Loucy (cell line): ENCODE measurements around the gene CWC22.

ENCODE experiments used
- H2AFZ ChIP-seq: fragments of 200-600 bp; sonication (generic); 2 replicates; pipeline ENCODE4 v1.6.0; 2016; ENCODE audit warnings: antibody characterized with exemption, mild to moderate bottlenecking, low read length, moderate library complexity
- H3F3A ChIP-seq: fragments of 200-600 bp; 2 replicates; pipeline ENCODE4 v1.6.0; 2016; ENCODE audit warnings: antibody characterized with exemption, low read depth, mild to moderate bottlenecking
- H3K27me3 ChIP-seq: fragments of 200-600 bp; sonication (generic); 2 replicates; pipeline ENCODE4 v1.6.1; 2014; ENCODE audit warnings: low read length, mild to moderate bottlenecking; ENCODE audit not compliant: insufficient read depth, poor library complexity, severe bottlenecking
- H3K36me3 ChIP-seq: fragments of 200-600 bp; sonication (generic); 2 replicates; pipeline ENCODE4 v1.6.1; 2016; ENCODE audit warnings: low read length; ENCODE audit not compliant: insufficient read depth
- H3K4me1 ChIP-seq: fragments of 200-600 bp; sonication (generic); 2 replicates; pipeline ENCODE4 v1.5.1; 2014; ENCODE audit warnings: low read length, mild to moderate bottlenecking; ENCODE audit not compliant: insufficient read depth, poor library complexity, severe bottlenecking
- H3K4me2 ChIP-seq: fragments of 200-600 bp; sonication (generic); 2 replicates; pipeline ENCODE4 v1.6.0; 2014; ENCODE audit warnings: antibody characterized with exemption, low read length, low read depth, mild to moderate bottlenecking; ENCODE audit not compliant: poor library complexity, severe bottlenecking
- H3K4me3 ChIP-seq: fragments of 200-600 bp; sonication (generic); 2 replicates; pipeline ENCODE4 v1.5.1; 2014; ENCODE audit warnings: low read length, mild to moderate bottlenecking, mixed read lengths; ENCODE audit not compliant: poor library complexity, severe bottlenecking
- H3K79me2 ChIP-seq: fragments of 200-600 bp; sonication (generic); 2 replicates; pipeline ENCODE4 v1.6.1; 2014; ENCODE audit warnings: low read length; ENCODE audit not compliant: insufficient read depth
- H3K9ac ChIP-seq: fragments of 200-600 bp; sonication (generic); 2 replicates; pipeline ENCODE4 v1.6.0; 2014; ENCODE audit warnings: mild to moderate bottlenecking, low read depth, low read length, moderate library complexity; ENCODE audit not compliant: poor library complexity, severe bottlenecking
- H3K9me2 ChIP-seq: fragments of 200-600 bp; sonication (generic); replicated peaks from 2 replicates; pipeline ENCODE4 v1.6.1; 2016; ENCODE audit warnings: low read depth, low read length, mixed read lengths
- H3K9me3 ChIP-seq: fragments of 200-600 bp; sonication (generic); 2 replicates; pipeline ENCODE4 v1.6.1; 2014; ENCODE audit warnings: mild to moderate bottlenecking, antibody characterized with exemption, low read length, low read depth; ENCODE audit not compliant: insufficient read depth
- H4K20me1 ChIP-seq: fragments of 200-600 bp; sonication (generic); 2 replicates; pipeline ENCODE4 v1.6.0; 2014; ENCODE audit warnings: antibody characterized with exemption, low read length, mild to moderate bottlenecking; ENCODE audit not compliant: insufficient read depth, poor library complexity, severe bottlenecking
- EZH2phosphoT487 ChIP-seq: fragments of 200-600 bp; IDR thresholded peaks from 2 replicates; pipeline ENCODE4 v1.6.1; 2018; ENCODE audit warnings: antibody characterized with exemption, mild to moderate bottlenecking, moderate library complexity, borderline replicate concordance
- TF ChIP-seq, protein P1 (sequence below): fragments of 200-600 bp; sonication (generic); conservative IDR thresholded peaks from 2 replicates; pipeline ENCODE4 v1.5.1; 2014; ENCODE audit warnings: mild to moderate bottlenecking, antibody characterized with exemption, low read length

The CWC22 gene

DNA sequence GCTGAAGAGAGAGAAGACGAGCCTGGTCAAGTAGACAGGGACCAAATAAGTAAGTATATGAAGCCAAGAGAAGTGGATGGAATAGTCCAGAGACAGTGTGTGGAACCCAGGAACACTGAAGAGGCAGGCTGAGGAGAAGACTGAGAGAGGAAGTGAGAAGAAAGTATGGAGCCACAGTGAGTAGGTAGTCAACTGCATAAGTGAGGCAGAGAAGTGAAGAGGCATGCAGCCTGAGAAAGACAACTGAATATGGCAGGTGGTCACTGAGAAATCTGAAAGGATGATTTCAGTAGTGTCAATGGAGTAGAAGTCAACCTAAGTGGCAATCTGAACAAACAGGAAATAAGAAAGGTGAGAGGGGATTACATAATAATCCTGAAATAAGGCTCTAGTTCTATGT, 55.4 kb downstream of the CWC22 start:
- H3K4me2 ChIP-seq = no peak overlapping the region
- H4K20me1 ChIP-seq = no peaks in the 10 kb centered on the region
- no peaks in the 10 kb centered on the region for H3K27me3 ChIP-seq
- H3K9ac ChIP-seq = no peak overlapping the region
- H3K9me2 ChIP-seq = no peaks in the 10 kb centered on the region
- peaks cover 85% of the 10 kb centered on the region for H3K36me3 ChIP-seq
- no peaks in the 10 kb centered on the region for H3K4me1 ChIP-seq
- no peaks in the 10 kb centered on the region for H3F3A ChIP-seq
- no peak overlapping the region for H3K4me3 ChIP-seq
- TF ChIP-seq, protein P1, sequence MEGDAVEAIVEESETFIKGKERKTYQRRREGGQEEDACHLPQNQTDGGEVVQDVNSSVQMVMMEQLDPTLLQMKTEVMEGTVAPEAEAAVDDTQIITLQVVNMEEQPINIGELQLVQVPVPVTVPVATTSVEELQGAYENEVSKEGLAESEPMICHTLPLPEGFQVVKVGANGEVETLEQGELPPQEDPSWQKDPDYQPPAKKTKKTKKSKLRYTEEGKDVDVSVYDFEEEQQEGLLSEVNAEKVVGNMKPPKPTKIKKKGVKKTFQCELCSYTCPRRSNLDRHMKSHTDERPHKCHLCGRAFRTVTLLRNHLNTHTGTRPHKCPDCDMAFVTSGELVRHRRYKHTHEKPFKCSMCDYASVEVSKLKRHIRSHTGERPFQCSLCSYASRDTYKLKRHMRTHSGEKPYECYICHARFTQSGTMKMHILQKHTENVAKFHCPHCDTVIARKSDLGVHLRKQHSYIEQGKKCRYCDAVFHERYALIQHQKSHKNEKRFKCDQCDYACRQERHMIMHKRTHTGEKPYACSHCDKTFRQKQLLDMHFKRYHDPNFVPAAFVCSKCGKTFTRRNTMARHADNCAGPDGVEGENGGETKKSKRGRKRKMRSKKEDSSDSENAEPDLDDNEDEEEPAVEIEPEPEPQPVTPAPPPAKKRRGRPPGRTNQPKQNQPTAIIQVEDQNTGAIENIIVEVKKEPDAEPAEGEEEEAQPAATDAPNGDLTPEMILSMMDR = no peak
- no peak for TF ChIP-seq EZH2phosphoT487
- H3K9me3 ChIP-seq = no peaks in the 10 kb centered on the region
- H2AFZ ChIP-seq = no peak overlapping the region
- no peaks in the 10 kb centered on the region for H3K79me2 ChIP-seq

DNA sequence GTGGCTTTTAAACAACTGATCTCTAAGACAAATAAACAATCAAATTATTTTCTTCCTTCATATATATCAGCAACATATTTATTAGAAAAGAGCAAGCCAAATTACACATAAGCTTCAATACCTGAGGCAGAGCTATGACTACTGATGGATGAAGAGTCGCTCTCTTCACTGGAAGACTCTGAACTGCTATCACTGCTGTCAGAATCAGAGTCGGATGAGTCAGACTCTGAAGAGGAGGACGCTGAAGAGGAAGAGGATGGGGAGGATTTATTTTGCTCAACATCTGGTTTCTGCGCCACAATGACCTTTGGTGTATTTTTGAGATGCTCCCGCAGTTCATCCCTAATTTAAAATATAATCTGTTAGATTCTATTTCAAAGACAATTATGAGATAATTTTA, 56.7 kb downstream of the CWC22 start:
- Histone ChIP-seq H3K4me2 (no peak overlapping the region), H2AFZ (no peak overlapping the region), H3K27me3 (no peaks in the 10 kb centered on the region), H3F3A (no peaks in the 10 kb centered on the region), H4K20me1 (no peaks in the 10 kb centered on the region), H3K9ac (no peak overlapping the region), H3K4me1 (no peaks in the 10 kb centered on the region), H3K36me3 (peaks cover 88% of the 10 kb centered on the region), H3K79me2 (no peaks in the 10 kb centered on the region), H3K4me3 (no peak overlapping the region), H3K9me3 (no peaks in the 10 kb centered on the region), H3K9me2 (no peaks in the 10 kb centered on the region)
- no peak for TF ChIP-seq EZH2phosphoT487
- TF ChIP-seq, protein P1 = no peak

DNA sequence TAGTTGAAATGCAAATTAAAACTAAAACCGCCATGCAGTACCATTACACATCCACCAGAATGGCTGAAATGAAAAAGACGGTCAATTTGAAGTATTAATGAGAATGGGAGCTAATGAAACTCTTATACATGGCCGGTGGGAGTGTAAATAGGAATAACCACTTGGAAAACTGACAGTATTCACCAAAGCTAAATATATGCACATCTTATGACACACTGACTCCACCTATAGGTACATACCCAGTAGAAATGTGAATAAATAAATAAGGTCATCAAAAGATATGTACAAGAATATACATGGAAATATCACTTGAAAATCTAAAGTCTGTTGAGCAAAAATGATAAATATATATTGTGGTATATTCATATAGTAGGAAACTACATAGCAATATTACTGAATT, 57.7 kb downstream of the CWC22 start:
- no peak overlapping the region for H3K4me2 ChIP-seq
- no peaks in the 10 kb centered on the region for H4K20me1 ChIP-seq
- no peaks in the 10 kb centered on the region for H3K27me3 ChIP-seq
- H3K9ac ChIP-seq = no peak overlapping the region
- no peaks in the 10 kb centered on the region for H3K79me2 ChIP-seq
- H3F3A ChIP-seq = no peaks in the 10 kb centered on the region
- H3K36me3 ChIP-seq = peaks cover 88% of the 10 kb centered on the region
- H3K4me1 ChIP-seq = no peaks in the 10 kb centered on the region
- TF ChIP-seq EZH2phosphoT487 = no peak
- TF ChIP-seq, protein P1 = no peak
- H3K9me2 ChIP-seq = no peaks in the 10 kb centered on the region
- H3K9me3 ChIP-seq = no peaks in the 10 kb centered on the region
- no peak overlapping the region for H2AFZ ChIP-seq
- no peak overlapping the region for H3K4me3 ChIP-seq
